HG03097 (cell line): Measurements from ENCODE around the gene WDSUB1.

Experiments used
- ATAC-seq: cut with Tn5 transposase; IDR thresholded peaks from one replicate; pipeline ENCODE4 v1.9.1; 2021; ENCODE audit not compliant: unreplicated experiment, low FRiP score

Gene WDSUB1, protein sequence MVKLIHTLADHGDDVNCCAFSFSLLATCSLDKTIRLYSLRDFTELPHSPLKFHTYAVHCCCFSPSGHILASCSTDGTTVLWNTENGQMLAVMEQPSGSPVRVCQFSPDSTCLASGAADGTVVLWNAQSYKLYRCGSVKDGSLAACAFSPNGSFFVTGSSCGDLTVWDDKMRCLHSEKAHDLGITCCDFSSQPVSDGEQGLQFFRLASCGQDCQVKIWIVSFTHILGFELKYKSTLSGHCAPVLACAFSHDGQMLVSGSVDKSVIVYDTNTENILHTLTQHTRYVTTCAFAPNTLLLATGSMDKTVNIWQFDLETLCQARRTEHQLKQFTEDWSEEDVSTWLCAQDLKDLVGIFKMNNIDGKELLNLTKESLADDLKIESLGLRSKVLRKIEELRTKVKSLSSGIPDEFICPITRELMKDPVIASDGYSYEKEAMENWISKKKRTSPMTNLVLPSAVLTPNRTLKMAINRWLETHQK

DNA sequence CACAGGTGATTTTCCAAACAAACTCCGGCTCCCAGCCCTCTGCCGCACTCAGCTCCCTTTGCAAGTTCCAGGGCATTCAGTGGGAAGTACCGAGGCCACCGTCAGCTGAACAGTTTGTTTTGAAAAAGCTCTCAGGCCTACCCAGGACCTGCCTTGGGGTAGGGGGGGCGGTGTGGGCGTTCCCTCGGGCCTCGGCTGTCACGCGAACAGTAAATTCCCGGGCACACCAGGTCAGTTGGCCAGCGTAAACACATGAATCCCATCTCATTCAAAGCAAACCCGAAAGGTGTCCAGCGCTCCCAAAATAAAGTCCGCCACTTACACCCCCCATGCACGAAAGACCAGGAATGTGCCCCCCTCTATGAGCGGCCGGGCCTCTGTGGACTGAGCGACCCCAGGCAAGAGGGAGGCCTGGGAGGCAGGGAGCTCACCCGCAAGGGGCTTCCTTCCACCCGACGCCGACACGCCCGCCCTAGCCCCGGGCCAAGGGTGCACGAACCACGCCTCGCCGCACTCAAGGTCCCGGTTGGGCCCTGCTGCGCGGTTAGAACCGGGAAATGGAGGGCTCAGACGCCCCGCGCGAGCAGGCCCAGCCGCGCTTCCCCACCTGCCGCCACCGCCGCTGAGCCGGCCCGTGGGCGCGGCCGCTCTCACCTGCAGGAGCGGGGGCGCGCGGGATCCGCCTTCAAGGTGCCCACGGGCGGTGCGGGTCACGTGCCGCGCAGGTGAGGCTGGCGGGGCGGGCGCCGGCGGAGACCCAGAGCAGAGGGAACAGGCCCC, at the start of gene WDSUB1:
WDSUB1 (minus strand) TSS at position 775 of the 780 bp plus-strand sequence. CDS start 3,634 bp downstream, outside the sequence.
- ATAC-seq, result peak; percentile 11

GRCh38 chr2:159326569-159327255, 40.2 kb upstream of the WDSUB1 start:
- ATAC-seq, result no peak

DNA sequence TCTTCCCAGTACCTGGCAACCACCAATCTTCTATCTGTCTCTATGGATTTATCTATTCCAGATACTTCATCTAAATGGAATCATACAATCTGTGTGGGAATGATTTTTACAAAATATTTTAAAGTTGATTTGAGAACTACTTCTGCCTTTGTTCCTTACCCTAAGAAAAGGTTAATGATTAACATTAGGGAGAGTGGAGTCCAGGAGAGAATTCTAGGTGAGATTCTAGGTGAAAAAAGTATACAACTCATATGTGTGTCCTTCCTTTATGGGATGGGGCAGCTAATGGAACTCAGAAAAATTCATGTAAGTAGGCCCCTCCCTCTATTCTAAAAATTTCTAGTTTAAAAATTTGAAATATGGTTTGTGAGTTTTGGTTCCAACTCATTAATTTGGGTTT, 35.9 kb upstream of the WDSUB1 start:
- no peak for ATAC-seq

DNA sequence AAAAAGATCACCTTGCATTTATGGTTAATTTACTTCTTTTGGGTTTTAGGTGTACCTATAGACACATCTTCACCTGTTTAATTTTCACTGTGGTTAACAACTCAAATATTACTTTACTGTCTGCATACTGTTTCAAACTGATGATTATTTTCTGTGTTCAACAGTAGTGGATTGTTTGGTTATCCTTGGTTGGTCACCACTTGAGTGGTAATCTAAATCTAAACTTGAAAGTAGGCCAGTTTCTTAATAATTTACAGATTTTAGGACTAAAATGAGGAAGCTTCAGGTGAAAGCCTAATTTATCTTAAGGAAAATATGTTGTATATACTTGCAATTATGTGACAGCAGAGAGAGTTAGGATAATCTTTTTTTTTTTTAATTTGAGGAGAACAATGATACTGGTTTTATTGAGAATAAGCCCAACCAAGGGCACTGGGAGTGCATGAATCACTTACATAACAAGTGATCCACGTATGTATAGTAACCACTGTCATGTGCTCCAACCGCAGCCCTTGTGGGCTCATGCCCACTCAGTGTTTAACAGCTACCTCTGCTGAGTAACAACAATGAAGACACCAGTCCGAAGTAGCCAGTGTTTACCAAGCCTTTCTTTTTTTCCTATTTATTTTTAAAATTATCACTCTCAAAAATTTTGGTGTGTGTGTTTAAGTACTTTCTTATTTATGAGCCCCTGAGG, 31.0 kb upstream of the WDSUB1 start:
- ATAC-seq, result no peak

- no peak for ATAC-seq
Observed at GRCh38 chr2:159307942-159308341, 21.4 kb upstream of the WDSUB1 start.

DNA sequence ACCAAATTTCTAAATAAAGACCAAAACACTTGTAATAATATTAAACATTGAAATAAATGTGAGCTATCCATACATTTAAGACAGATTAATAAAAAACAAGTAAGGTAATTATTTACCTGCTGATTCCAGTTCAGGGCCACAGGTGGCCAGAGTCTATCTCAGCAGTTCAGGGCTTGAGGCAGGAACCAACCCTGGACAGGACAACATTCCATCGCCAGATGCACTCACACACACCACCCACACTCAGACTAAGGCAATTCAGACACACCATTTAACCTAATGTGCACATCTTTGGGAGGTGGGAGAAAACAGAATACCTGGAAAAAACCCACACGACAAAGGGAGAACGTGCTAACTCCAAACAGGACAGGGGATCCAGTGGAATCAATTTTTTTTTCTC, 14.1 kb upstream of the WDSUB1 start:
- no peak for ATAC-seq

DNA sequence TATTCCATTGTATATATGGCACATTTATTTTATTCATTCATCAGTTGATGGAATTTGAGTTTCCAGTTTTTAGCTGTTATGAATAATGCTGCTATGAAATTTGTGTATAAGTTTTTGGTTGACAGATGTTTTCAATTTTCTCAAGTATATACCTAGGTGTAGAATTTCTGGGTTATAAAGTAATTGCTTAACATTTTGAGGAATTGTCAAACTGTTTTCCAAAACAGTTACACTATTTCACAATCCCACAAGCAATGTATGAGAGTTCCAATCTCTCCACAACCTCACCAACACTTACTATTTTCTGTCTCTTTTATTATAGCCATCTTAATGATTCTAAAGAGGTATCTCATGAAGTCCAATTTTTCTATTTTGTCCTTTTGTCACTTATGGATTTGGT, 12.5 kb upstream of the WDSUB1 start:
- no peak for ATAC-seq

DNA sequence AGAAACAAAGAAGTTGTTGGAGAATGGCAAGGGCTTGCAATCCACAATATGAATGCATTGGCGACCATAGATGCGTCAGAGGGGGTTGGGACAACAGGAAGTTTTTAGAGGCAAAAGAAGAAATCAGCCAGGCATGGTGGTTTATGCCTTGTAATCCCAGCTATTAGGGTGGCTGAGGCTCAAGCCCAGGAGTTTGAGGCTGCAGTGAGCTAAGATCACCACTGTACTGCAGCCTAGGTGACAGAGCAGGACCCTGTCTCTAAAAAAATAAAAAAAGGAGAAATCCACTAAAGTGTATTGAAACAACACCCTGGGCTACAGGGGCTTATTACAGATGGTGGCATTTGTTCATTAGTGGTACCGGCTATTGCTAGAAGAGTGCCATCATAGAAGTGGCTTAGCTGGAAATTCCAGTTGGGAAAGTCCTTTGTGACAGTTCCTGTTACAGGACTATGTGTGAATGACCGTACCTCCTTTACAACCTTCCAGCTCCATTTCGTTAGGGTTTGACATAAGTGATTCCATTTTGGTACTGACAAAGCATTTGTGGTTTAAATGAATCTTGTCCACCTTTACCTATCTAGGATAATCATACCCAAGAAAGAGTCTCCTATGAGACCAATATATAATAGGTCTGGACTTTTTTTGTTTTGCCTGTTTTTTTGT, 10.7 kb upstream of the WDSUB1 start:
- no peak for ATAC-seq

- no peak for ATAC-seq
Observed at GRCh38 chr2:159292157-159292556, 5.7 kb upstream of the WDSUB1 start.

DNA sequence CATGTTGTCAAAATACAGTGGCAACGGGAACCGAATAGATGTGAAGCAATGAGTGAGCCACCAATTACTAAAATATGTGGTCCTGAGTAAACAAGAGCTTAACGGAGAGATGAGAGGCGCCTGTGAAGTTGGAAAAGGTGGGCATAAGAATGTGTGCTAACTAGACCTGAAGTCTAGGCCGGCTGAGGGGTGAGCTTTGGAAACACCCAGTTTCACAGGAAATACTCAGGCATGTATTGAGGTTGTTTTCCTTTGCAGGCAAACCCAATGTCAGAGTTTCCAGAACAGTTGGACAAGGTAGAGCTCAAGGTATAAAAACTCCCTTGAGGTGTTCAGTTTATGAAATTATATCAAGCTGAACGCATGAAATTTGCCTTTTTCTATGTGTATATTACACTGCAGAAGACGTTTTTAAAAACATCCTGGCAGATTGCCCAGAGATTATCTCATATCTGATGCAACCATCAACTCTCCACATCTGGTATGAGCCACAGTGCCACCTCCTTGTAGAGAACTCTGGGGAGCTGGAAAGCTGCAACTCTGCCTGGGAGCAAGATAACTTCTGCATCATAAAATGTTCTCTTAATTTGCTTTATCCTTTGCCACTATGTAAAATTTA, 3.9 kb upstream of the WDSUB1 start:
- ATAC-seq, result no peak

DNA sequence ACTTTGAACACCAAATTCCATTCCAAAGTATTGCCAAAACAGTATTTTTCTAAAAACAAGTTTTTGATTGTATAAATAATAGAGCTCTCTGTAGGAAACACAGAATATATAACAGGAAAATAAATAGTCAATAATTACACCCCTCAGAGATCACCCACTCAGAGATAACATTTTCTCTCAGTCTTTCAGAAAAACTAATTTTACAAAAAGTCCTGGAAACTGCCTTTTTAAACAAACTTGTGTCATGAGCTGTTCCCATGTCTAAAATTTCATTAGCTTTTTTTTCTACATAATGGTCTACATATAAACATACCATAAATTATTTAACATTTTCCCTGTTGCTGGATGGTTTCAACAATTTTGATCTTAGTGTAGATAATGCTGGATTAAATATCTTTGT, 1.2 kb upstream of the WDSUB1 start:
- ATAC-seq, result no peak

- ATAC-seq, result peak; percentile 82
Observed at GRCh38 chr2:159286709-159287441, 372 bp upstream of the WDSUB1 start.

DNA sequence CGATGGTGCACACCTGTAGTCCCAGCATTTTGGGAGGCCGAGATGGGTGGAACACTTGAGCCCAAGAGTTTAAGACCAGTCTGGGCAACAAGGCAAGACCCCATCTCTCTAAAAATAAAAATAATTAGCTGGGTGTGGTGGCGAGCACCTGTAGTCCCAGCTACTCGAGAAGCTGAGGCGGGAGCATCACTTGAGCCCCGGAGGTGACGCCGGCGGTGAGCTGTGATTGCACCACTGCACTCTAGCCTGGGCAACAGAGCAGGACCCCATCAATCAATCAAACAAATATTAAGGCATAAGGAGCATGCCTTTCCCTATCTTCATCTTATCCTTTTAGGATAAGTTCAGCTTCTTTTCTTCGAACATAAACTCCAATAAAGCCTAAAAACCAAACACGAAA, 1.1 kb downstream of the WDSUB1 start:
- no peak for ATAC-seq

GRCh38 chr2:159283529-159283928, 3.0 kb downstream of the WDSUB1 start:
- ATAC-seq, result no peak

DNA sequence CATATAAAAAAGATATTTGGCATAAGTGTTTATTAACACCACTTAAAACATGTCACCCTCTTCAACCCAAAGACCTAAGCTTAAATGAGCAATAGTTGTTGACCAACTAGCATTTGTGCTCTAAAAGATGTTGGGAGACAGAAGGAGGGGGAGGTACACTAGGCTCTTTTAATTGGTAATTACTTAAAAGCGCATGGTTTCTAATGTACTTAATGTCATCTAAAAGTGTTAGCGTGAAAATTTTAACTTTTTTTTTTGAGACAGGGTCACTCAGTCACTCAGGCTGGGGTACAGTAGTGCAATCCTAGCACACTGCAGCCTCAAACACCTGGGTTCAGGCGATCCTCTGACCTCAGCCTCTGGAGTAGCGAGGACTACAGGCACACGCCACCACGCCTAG, 5.5 kb downstream of the WDSUB1 start:
- no peak for ATAC-seq

DNA sequence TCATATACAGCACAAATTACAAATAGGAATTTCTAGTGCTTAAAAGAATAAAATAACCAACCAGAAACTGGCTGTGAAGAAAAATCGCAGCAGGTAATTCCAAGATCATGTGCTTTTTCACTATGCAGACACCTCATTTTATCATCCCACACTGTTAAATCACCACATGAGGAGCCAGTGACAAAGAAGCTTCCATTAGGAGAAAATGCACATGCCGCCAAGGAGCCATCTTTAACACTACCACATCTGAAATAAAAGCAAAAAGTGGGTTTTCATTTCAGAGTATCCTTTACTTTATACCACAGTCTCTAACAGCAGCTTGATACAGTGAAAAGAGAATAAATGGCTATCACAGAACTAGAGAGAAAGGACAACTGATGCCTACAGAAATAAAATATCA, 6.8 kb downstream of the WDSUB1 start:
- no peak for ATAC-seq

DNA sequence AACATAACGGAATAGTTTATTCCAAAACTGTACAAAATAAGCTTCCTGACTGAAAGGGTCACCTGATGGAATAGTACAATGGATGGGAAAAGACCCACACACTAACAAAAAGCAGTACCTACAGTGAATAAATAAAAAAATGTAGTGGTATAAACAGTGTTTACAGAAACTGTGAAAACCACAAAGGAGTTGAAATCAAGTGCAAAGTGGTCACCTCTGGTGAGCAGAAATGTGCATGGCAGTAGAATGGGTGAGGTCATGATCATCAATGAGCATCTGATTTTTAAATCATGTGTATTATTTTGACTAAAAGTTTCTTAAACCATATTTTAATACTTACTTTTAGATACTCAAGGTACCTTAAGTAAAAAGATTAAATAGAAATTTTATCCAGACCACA, 11.4 kb downstream of the WDSUB1 start:
- ATAC-seq, result no peak

GRCh38 chr2:159272156-159272555, 14.3 kb downstream of the WDSUB1 start:
- ATAC-seq, result no peak
